GM12878 (cell line): ENCODE measurements around the gene CHCHD6. TPM values are rescaled to one million over a fixed set of nuclear protein-coding genes. Genes with fewer than 3 reads are reported as not detected.

Experiments used
- ATAC-seq: fragments of 200-7000 bp; cut with Tn5 transposase; 3 replicates; pipeline ENCODE4 v1.9.1; 2020; ENCODE audit warnings: mild to moderate bottlenecking, moderate library complexity
- BruUV-seq: library from RNA; stranded (reverse); fragments of 400-500 nt; replicated peaks from 2 replicates; lab custom pipeline; 2021; lab: Mats Ljungman, UMichigan
- CTCF ChIA-PET: fragments of 300-600 bp; sonication (Branson Sonifier 250); formaldehyde crosslinking; extraction: SDS; loops from one replicate; lab custom pipeline; 2021; ENCODE audit warnings: inconsistent platforms; lab: Yijun Ruan, JAX
- POLR2A ChIA-PET: fragments of 350-600 bp; formaldehyde crosslinking; extraction: SDS; loops from one replicate; lab custom pipeline; 2021; ENCODE audit warnings: inconsistent platforms; lab: Charles Lee
- RAD21 ChIA-PET: fragments of 300-600 bp; sonication (Branson Sonifier 250); formaldehyde crosslinking; loops from one replicate; lab custom pipeline; 2023; ENCODE audit warnings: antibody characterized with exemption; ENCODE audit not compliant: unreplicated experiment; lab: Charles Lee
- SMC1A ChIA-PET: fragments of 300-600 bp; sonication (Branson Sonifier 250); formaldehyde crosslinking; loops from one replicate; lab custom pipeline; 2023; ENCODE audit not compliant: unreplicated experiment, uncharacterized antibody; lab: Charles Lee
- DNase-seq: peaks from one replicate; pipeline ENCODE4 v3.0.0-alpha.2; 2011; ENCODE audit warnings: low read depth, low spot score
- FAIRE-seq: peaks from 3 replicates; lab custom pipeline; 2011; peaks lifted over from hg19 to GRCh38; lab: Jason Lieb, UNC
- H2AFZ ChIP-seq: 2 replicates; pipeline ENCODE4 v1.6.0; 2011; ENCODE audit warnings: low read depth, low read length, control low read depth; ENCODE audit not compliant: control insufficient read depth
- H3K27ac ChIP-seq: 2 replicates; pipeline ENCODE4 v1.5.1; 2011; ENCODE audit warnings: control low read depth; ENCODE audit not compliant: control insufficient read depth, insufficient read depth
- H3K27me3 ChIP-seq, 2 experiments: replicated peaks in 1 of 2; 2 replicates each; pipeline versions ENCODE4 v1.6.0 to v1.6.1; 2011; ENCODE audit warnings: low read length in 1 of 2; ENCODE audit not compliant: control insufficient read depth in 2 of 2, insufficient read depth in 2 of 2
- H3K36me3 ChIP-seq, 2 experiments: 2 replicates each; pipeline ENCODE4 v1.5.1; 2011; ENCODE audit warnings: low read length in 1 of 2; ENCODE audit not compliant: control insufficient read depth in 2 of 2, insufficient read depth in 2 of 2
- H3K4me1 ChIP-seq: 2 replicates; pipeline ENCODE4 v1.6.1; 2011; ENCODE audit warnings: mild to moderate bottlenecking, low read length, moderate library complexity, mixed read lengths; ENCODE audit not compliant: control insufficient read depth, insufficient read depth
- H3K4me2 ChIP-seq: 2 replicates; pipeline ENCODE4 v1.6.0; 2011; ENCODE audit warnings: control low read depth; ENCODE audit not compliant: control insufficient read depth, insufficient read depth
- H3K4me3 ChIP-seq: fragments of 200-600 bp; sonication (generic); 2 replicates; pipeline ENCODE4 v1.5.1; 2016
- H3K79me2 ChIP-seq: 2 replicates; pipeline ENCODE4 v1.6.0; 2011; ENCODE audit warnings: low read length; ENCODE audit not compliant: control insufficient read depth, insufficient read depth
- H3K9ac ChIP-seq: 2 replicates; pipeline ENCODE4 v1.8.0; 2011; ENCODE audit warnings: low read length, control low read depth, mixed read lengths; ENCODE audit not compliant: control insufficient read depth, insufficient read depth
- H3K9me3 ChIP-seq: replicated peaks from 3 replicates; pipeline ENCODE4 v1.5.1; 2011; ENCODE audit warnings: mild to moderate bottlenecking, low read length; ENCODE audit not compliant: control insufficient read depth, insufficient read depth
- H4K20me1 ChIP-seq: 2 replicates; pipeline ENCODE4 v1.6.0; 2011; ENCODE audit not compliant: control insufficient read depth, insufficient read depth
- CBX3 ChIP-seq: fragments of 200-600 bp; sonication (generic); IDR thresholded peaks from 2 replicates; pipeline ENCODE4 v1.6.1; 2016; ENCODE audit warnings: low read depth, borderline replicate concordance
- FOS ChIP-seq: IDR thresholded peaks from 3 replicates; pipeline ENCODE4 v1.6.1; 2011; ENCODE audit warnings: borderline replicate concordance; ENCODE audit not compliant: insufficient read length; ENCODE audit errors: extremely low read depth
- PAX5 ChIP-seq: IDR thresholded peaks from 2 replicates; pipeline ENCODE4 v1.6.1; 2011; ENCODE audit warnings: low read depth, low read length, borderline replicate concordance
- RBBP5 ChIP-seq: fragments of 200-600 bp; sonication (generic); conservative IDR thresholded peaks from 2 replicates; pipeline ENCODE4 v1.6.1; 2016
- SKIL ChIP-seq: fragments of 450-650 bp; IDR thresholded peaks from 2 replicates; pipeline ENCODE4 v1.6.1; 2017; ENCODE audit warnings: mild to moderate bottlenecking, low read depth, inconsistent platforms; ENCODE audit not compliant: poor library complexity, severe bottlenecking
- WGBS: methylation state at CpG from one replicate; pipeline ENCODE4 v1.1.6; 2016; ENCODE audit warnings: low lambda C conversion rate; ENCODE audit not compliant: insufficient replicate concordance, insufficient coverage; ENCODE audit errors: missing lambda C conversion rate; 5-methylcytosine and 5-hydroxymethylcytosine counted together
- in situ Hi-C: fragments of 300-500 bp; cut with MboI; formaldehyde crosslinking; loops from 9 replicates; pipeline ENCODE4 v1.14.3; 2018; ENCODE audit warnings: mixed read lengths
- intact Hi-C: fragments of 100-400 bp; cut with micrococcal nuclease; formaldehyde crosslinking; loops from one replicate; pipeline ENCODE4 v1.14.2; 2022; ENCODE audit not compliant: unreplicated experiment
- polyA plus RNA-seq, 11 experiments: library from polyadenylated mRNA; depleted of rRNA in 4 of 11; unstranded in 6 of 11; stranded (reverse) in 5 of 11; fragments of >200 nt; fragmentation: Nextera tagmentation in 4 of 11; fragmentation: Illumina TruSeq in 1 of 11; extraction: Ambion mirVana in 4 of 11; extraction: Trizol in 1 of 11; gene quantifications; 1 replicate in 1 of 11; 2 replicates in 10 of 11; pipeline versions ENCODE4 v1.2.1 to v1.2.3, GENCODE V29; 2011 to 2016; ENCODE audit warnings: inconsistent platforms in 2 of 11, missing spikeins in 2 of 11, low read depth in 1 of 11
- total RNA-seq, 4 experiments: library from RNA; depleted of rRNA in 3 of 4; stranded (reverse); fragments of >200 nt in 3 of 4; fragmentation: Illumina TruSeq in 1 of 4; extraction: Trizol in 1 of 4; gene quantifications; 2 replicates each; pipeline versions ENCODE4 v1.2.1 to v1.2.3, GENCODE V29; 2013 to 2021

CHCHD6 gene
- total and polyA plus RNA-seq, 10 of the 15 experiments (the other 5 are each of a cell fraction or from before 2014, with no cell fraction given), result 2.7 to 16.7 (median 12.3) TPM

GRCh38 chr3:127000761-127001160 is 296.7 kb downstream of the CHCHD6 start:
- FAIRE-seq (no peak), DNase-seq (no peak), ATAC-seq (no peak)
- POLR2A ChIA-PET, result no interaction called here
- H3K4me2 ChIP-seq, result no peak overlapping the region
- H3K79me2 ChIP-seq, result no peaks in the 10 kb centered on the region
- 89% methylated on average over 10 of the region's 12 CpGs for WGBS
- no peaks in the 10 kb centered on the region for H4K20me1 ChIP-seq
- no peak for TF ChIP-seq CBX3
- no peak for TF ChIP-seq SKIL
- no peak for TF ChIP-seq RBBP5
- TF ChIP-seq PAX5, result no peak
- no peak for TF ChIP-seq FOS
- in situ Hi-C loops, result no loop called here
- no peaks in the 10 kb centered on the region for H3K27me3 ChIP-seq
- CTCF ChIA-PET, result no interaction called here
- H3K4me3 ChIP-seq, result no peak overlapping the region
- SMC1A ChIA-PET, result no interaction called here
- H3K4me1 ChIP-seq, result peaks cover 7% of the 10 kb centered on the region
- H2AFZ ChIP-seq, result no peak overlapping the region
- RAD21 ChIA-PET, result no interaction called here
- H3K36me3 ChIP-seq, result peaks cover 0 to 8% of the 10 kb centered on the region in 2 experiments; a peak in 2 of 4 replicates
- intact Hi-C loops, result no loop called here
- H3K9me3 ChIP-seq, result no peaks in the 10 kb centered on the region
- H3K27ac ChIP-seq, result no peak overlapping the region
- BruUV-seq, result no TSS peak
- no peak overlapping the region for H3K9ac ChIP-seq
